Measurements from ENCODE around the gene SOCS1. TPM values are rescaled to one million over a fixed set of nuclear protein-coding genes. Genes with fewer than 3 reads are reported as not detected.
A peak's percentile ranks its signal among the peaks of the same experiment; 100 is the strongest.

The SOCS1 gene
- total and polyA plus RNA-seq, 2 experiments from 2014 or later, result 13.1 to 18.6 TPM

DNA sequence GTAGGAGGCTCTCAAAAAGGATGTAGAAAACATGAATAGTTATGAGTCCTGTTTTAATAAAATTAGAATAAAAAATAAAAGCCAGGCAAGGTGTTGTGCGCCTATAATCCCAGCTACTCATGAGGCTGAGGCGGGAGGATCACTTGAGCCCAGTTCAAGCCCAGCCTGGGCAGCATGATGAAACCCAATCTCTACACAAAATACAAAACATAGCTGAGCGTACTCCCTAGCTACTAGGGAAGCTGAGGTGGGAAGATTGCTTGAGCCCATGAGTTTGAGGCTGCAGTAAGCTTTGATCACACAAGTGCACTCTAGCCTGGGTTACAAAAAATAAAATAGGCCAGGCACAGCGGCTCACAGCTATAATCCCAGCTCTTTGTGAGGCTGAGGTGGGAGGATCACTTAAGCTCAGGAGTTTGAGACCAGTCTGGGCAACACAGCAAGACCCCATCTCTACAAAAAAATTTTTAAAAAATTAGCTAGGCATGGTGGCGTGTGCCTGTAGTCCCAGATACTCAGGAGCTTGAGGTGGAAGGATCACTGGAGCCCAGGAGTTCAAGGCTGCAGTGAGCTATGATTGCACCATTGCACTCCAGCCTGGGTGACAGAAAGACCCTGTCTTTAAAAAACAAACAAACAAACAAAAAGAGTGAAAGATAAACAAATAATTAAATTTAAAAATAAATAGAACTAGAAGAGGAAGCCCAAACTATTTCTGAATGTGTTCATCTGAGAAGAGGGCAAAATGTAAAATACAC, 42.3 kb upstream of the SOCS1 start:
- H3K27ac ChIP-seq, result peak overlapping the region; percentile 83
- 81% methylated on average over 5 of the region's 5 CpGs for WGBS (ENCODE audit: low lambda C conversion rate, missing lambda C conversion rate)
- no peak for TF ChIP-seq EZH2 (IDR thresholded peaks at IDR 0.05; ENCODE audit: borderline replicate concordance)

DNA sequence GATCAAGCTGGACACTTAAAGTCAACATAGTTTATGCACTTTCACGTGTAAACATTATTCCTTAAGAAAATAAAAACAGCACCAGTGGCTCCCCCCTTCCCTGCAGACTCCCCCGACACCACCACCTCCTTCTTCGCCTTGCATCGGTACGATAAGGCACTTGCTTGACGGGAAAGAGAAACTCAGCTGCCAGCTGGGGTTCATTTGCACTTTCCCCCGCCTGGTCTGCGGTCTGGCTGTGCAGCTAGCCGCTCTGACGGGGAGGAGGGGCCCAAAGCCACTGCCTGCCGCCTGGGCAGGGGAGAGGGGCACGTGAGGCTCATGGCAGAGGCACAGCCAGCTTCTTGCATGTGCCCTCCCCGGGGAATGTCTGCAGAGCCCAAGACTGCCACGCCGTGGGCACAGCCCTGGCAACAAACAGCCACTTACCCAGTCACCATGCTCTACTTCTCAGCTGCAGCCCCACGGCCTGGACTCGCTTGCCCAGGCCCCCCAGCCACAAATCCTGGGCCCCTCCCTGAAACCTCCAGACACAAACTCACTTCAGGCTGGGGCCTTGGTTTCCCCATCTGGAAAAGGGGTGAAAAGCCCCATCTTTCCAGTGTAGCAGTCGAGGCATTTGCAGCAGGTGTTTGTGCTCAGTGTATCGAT, 41.6 kb upstream of the SOCS1 start:
- peak overlapping the region; percentile 83 for H3K27ac ChIP-seq
- peak; percentile 74 for DNase-seq (ENCODE audit: low spot score)
- 24% methylated on average over 19 of the region's 19 CpGs for WGBS (ENCODE audit: low lambda C conversion rate, missing lambda C conversion rate)

More for the DNA sequence above, 42.3 kb upstream of the SOCS1 start:
- H3K9me3 ChIP-seq (ENCODE audit: low read depth), result no peaks in the 10 kb centered on the region
- no peaks in the 10 kb centered on the region for H3K27me3 ChIP-seq
- peak overlapping the region; percentile 62 for H3K4me2 ChIP-seq
- H4K20me1 ChIP-seq (ENCODE audit: insufficient read depth, poor library complexity, severe bottlenecking), result no peaks in the 10 kb centered on the region
- no peak overlapping the region for H3K4me3 ChIP-seq
- no peak for DNase-seq (ENCODE audit: low spot score)
- H3K9me2 ChIP-seq (replicated peaks; ENCODE audit: insufficient read depth), result no peaks in the 10 kb centered on the region
- no peak overlapping the region for H2AFZ ChIP-seq
- peaks cover 41% of the 10 kb centered on the region for H3K4me1 ChIP-seq (ENCODE audit: insufficient read depth)
- H3K79me2 ChIP-seq, result no peaks in the 10 kb centered on the region
- H3K36me3 ChIP-seq (replicated peaks; ENCODE audit: insufficient read depth, low read depth), result no peaks in the 10 kb centered on the region

DNA sequence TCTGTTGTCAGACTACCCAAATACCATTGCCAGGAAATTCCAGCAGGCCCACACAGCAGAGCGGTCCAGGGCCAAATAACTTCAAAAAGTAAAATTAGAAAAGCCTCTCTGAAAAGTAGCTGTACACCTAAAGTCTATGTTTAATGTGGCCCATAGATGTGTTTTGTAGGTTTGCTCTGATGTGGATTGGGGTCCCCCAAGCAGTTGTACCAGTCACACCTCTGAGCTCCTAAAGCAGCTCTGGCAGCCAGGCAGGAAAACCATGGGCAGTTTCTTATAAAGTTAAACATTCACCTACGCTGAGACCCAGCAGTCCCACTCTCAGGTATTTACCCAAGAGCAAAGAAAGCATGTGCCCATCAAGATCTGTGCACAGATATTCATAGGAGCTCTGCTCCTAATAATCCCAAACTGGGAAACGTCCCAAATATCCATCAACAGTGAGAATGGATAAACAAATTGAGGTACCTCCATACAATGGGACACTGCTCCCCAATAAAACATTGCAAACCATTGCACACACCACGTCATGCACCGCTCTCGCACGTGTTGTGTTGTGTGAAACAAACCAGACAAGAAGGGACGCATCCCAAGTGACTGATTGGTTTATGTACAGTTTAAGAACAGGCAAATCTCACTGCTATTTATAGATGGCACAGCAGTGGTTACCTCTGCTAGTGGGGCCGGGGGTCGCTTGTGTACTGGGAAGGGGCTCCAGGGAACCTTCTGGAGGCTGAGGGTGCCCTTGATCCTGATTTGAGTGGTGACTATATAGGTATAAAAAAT, 40.9 kb upstream of the SOCS1 start:
- Histone ChIP-seq H3K27me3 (no peaks in the 10 kb centered on the region), H4K20me1 (ENCODE audit: insufficient read depth, poor library complexity, severe bottlenecking) (no peaks in the 10 kb centered on the region), H3K36me3 (replicated peaks; ENCODE audit: insufficient read depth, low read depth) (no peaks in the 10 kb centered on the region), H2AFZ (no peak overlapping the region), H3K27ac (peak overlapping the region; percentile 83), H3K4me2 (peak overlapping the region; percentile 62), H3K79me2 (no peaks in the 10 kb centered on the region), H3K4me3 (no peak overlapping the region), H3K4me1 (ENCODE audit: insufficient read depth) (peaks cover 38% of the 10 kb centered on the region), H3K9me3 (ENCODE audit: low read depth) (no peaks in the 10 kb centered on the region), H3K9me2 (replicated peaks; ENCODE audit: insufficient read depth) (no peaks in the 10 kb centered on the region)
- TF ChIP-seq EZH2phosphoT487 (IDR thresholded peaks at IDR 0.05; ENCODE audit: low read depth, severe bottlenecking, unreplicated experiment), result no peak
- no peak for TF ChIP-seq EZH2 (IDR thresholded peaks at IDR 0.05; ENCODE audit: borderline replicate concordance)
- TF ChIP-seq, protein P1, sequence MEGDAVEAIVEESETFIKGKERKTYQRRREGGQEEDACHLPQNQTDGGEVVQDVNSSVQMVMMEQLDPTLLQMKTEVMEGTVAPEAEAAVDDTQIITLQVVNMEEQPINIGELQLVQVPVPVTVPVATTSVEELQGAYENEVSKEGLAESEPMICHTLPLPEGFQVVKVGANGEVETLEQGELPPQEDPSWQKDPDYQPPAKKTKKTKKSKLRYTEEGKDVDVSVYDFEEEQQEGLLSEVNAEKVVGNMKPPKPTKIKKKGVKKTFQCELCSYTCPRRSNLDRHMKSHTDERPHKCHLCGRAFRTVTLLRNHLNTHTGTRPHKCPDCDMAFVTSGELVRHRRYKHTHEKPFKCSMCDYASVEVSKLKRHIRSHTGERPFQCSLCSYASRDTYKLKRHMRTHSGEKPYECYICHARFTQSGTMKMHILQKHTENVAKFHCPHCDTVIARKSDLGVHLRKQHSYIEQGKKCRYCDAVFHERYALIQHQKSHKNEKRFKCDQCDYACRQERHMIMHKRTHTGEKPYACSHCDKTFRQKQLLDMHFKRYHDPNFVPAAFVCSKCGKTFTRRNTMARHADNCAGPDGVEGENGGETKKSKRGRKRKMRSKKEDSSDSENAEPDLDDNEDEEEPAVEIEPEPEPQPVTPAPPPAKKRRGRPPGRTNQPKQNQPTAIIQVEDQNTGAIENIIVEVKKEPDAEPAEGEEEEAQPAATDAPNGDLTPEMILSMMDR (IDR thresholded peaks at IDR 0.05; ENCODE audit: poor library complexity), result no peak
- 17% methylated on average over 10 of the region's 10 CpGs for WGBS (ENCODE audit: low lambda C conversion rate, missing lambda C conversion rate)
- DNase-seq (ENCODE audit: low spot score), result peak; percentile 52

More for the DNA sequence above, 41.6 kb upstream of the SOCS1 start:
- H3K9me3 ChIP-seq (ENCODE audit: low read depth), result no peaks in the 10 kb centered on the region
- H3K9me2 ChIP-seq (replicated peaks; ENCODE audit: insufficient read depth), result no peaks in the 10 kb centered on the region
- no peak overlapping the region for H3K4me3 ChIP-seq
- H3K36me3 ChIP-seq (replicated peaks; ENCODE audit: insufficient read depth, low read depth), result no peaks in the 10 kb centered on the region
- H3K4me1 ChIP-seq (ENCODE audit: insufficient read depth), result peaks cover 38% of the 10 kb centered on the region
- H4K20me1 ChIP-seq (ENCODE audit: insufficient read depth, poor library complexity, severe bottlenecking), result no peaks in the 10 kb centered on the region
- H2AFZ ChIP-seq, result no peak overlapping the region
- H3K27me3 ChIP-seq, result no peaks in the 10 kb centered on the region
- TF ChIP-seq, protein P1 (IDR thresholded peaks at IDR 0.05; ENCODE audit: poor library complexity), result no peak
- no peaks in the 10 kb centered on the region for H3K79me2 ChIP-seq
- H3K4me2 ChIP-seq, result peak overlapping the region; percentile 62

DNA sequence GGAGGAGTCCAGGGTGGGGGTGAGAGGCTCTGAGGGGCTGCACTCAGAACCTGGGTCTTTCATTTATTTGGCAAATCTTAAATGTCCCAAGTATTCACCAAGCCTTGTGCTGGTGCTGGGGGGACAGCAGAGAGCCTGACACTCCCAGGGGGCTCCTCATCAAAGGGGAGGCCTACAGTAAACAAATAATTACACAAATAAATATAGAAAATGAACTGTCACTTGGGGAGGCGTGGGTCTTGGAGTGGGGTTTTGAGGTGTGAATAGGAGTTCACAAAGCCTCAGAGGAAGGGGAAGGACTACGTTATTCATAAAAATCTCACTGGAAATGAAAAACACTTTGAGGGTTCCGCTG, 40.3 kb upstream of the SOCS1 start:
- Histone ChIP-seq H4K20me1 (ENCODE audit: insufficient read depth, poor library complexity, severe bottlenecking) (no peaks in the 10 kb centered on the region), H3K79me2 (no peaks in the 10 kb centered on the region), H3K4me3 (no peak overlapping the region), H3K27me3 (no peaks in the 10 kb centered on the region), H3K9me3 (ENCODE audit: low read depth) (no peaks in the 10 kb centered on the region), H3K36me3 (replicated peaks; ENCODE audit: insufficient read depth, low read depth) (no peaks in the 10 kb centered on the region), H3K27ac (peak overlapping the region; percentile 83), H3K4me2 (no peak overlapping the region), H2AFZ (no peak overlapping the region), H3K9me2 (replicated peaks; ENCODE audit: insufficient read depth) (no peaks in the 10 kb centered on the region), H3K4me1 (ENCODE audit: insufficient read depth) (peaks cover 38% of the 10 kb centered on the region)
- DNase-seq (ENCODE audit: low spot score), result no peak
- TF ChIP-seq, protein P1 (IDR thresholded peaks at IDR 0.05; ENCODE audit: poor library complexity), result no peak
- TF ChIP-seq EZH2phosphoT487 (IDR thresholded peaks at IDR 0.05; ENCODE audit: low read depth, severe bottlenecking, unreplicated experiment), result no peak
- TF ChIP-seq EZH2 (IDR thresholded peaks at IDR 0.05; ENCODE audit: borderline replicate concordance), result no peak
- WGBS (ENCODE audit: low lambda C conversion rate, missing lambda C conversion rate), result 45% methylated on average over 3 of the region's 3 CpGs
